Measurements from ENCODE around the gene SPHKAP.

The SPHKAP gene

GRCh38 chr2:228164718-228165117, 16.8 kb downstream of the SPHKAP start:
- no peak for ATAC-seq (ENCODE audit: insufficient read depth, low read depth)
- no peak overlapping the region for H2AFZ ChIP-seq (ENCODE audit: low read depth, low read length)
- no peaks in the 10 kb centered on the region for H3K36me3 ChIP-seq (ENCODE audit: insufficient read depth, low read length)
- H3K9me3 ChIP-seq (ENCODE audit: insufficient read depth, low read length, severe bottlenecking), result no peaks in the 10 kb centered on the region
- H3K27ac ChIP-seq (ENCODE audit: low read length), result no peak overlapping the region
- H3K4me1 ChIP-seq (ENCODE audit: insufficient read depth, low read length), result no peaks in the 10 kb centered on the region
- no peaks in the 10 kb centered on the region for H3K27me3 ChIP-seq (ENCODE audit: insufficient read depth, low read length, poor library complexity)
- H3K9ac ChIP-seq (ENCODE audit: low read depth, low read length), result no peak overlapping the region
- H3K79me2 ChIP-seq (ENCODE audit: insufficient read depth, low read length), result no peaks in the 10 kb centered on the region
- DNase-seq, result no peak
- no peaks in the 10 kb centered on the region for H4K20me1 ChIP-seq (ENCODE audit: insufficient read depth, low read length)
- no peak overlapping the region for H3K4me2 ChIP-seq (ENCODE audit: insufficient read depth, low read length)
- TF ChIP-seq EZH2 (IDR thresholded peaks at IDR 0.05; ENCODE audit: borderline replicate concordance, low read depth, low read length, severe bottlenecking) (no peak), CTCF (IDR thresholded peaks at IDR 0.05; ENCODE audit: borderline replicate concordance, extremely low read depth, low read length, poor library complexity, severe bottlenecking) (no peak)
- no peak overlapping the region for H3K4me3 ChIP-seq (ENCODE audit: low read depth in 1 of 2, low read length in 2 of 2)

- no peaks in the 10 kb centered on the region for H4K20me1 ChIP-seq (ENCODE audit: insufficient read depth, low read length)
- no peaks in the 10 kb centered on the region for H3K27me3 ChIP-seq (ENCODE audit: insufficient read depth, low read length, poor library complexity)
- H2AFZ ChIP-seq (ENCODE audit: low read depth, low read length), result no peak overlapping the region
- no peak overlapping the region for H3K27ac ChIP-seq (ENCODE audit: low read length)
- H3K36me3 ChIP-seq (ENCODE audit: insufficient read depth, low read length), result no peaks in the 10 kb centered on the region
- no peaks in the 10 kb centered on the region for H3K4me1 ChIP-seq (ENCODE audit: insufficient read depth, low read length)
- H3K4me2 ChIP-seq (ENCODE audit: insufficient read depth, low read length), result no peak overlapping the region
- H3K9me3 ChIP-seq (ENCODE audit: insufficient read depth, low read length, severe bottlenecking), result no peaks in the 10 kb centered on the region
- no peak for DNase-seq
- ATAC-seq (ENCODE audit: insufficient read depth, low read depth), result no peak
- TF ChIP-seq CTCF (IDR thresholded peaks at IDR 0.05; ENCODE audit: borderline replicate concordance, extremely low read depth, low read length, poor library complexity, severe bottlenecking), result no peak
- no peak for TF ChIP-seq EZH2 (IDR thresholded peaks at IDR 0.05; ENCODE audit: borderline replicate concordance, low read depth, low read length, severe bottlenecking)
- H3K79me2 ChIP-seq (ENCODE audit: insufficient read depth, low read length), result no peaks in the 10 kb centered on the region
- no peak overlapping the region for H3K4me3 ChIP-seq (ENCODE audit: low read depth in 1 of 2, low read length in 2 of 2)
- no peak overlapping the region for H3K9ac ChIP-seq (ENCODE audit: low read depth, low read length)
Measured at GRCh38 chr2:228157841-228158240, 23.6 kb downstream of the SPHKAP start.

DNA sequence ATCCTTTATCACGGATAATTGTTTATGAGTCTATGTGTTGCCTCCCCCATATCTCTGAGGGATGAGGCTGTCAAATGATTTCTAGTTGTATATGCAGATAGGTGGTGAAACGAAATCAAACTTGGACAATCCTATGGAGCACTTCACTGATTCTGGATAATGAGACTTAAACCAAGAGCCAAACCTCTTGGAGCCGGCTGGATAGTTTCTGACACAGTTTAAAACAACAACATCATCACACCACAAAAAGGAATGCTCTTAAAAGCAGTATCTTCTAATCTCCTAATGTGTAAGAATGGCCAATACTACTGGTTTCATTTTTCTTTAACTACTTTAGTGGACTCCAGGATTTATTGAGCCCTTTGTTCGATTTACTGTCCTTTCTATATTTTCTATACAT, 36.5 kb downstream of the SPHKAP start:
- Histone ChIP-seq H3K36me3 (ENCODE audit: insufficient read depth, low read length) (no peaks in the 10 kb centered on the region), H3K79me2 (ENCODE audit: insufficient read depth, low read length) (no peaks in the 10 kb centered on the region), H3K4me1 (ENCODE audit: insufficient read depth, low read length) (no peaks in the 10 kb centered on the region), H4K20me1 (ENCODE audit: insufficient read depth, low read length) (no peaks in the 10 kb centered on the region), H3K9ac (ENCODE audit: low read depth, low read length) (no peak overlapping the region), H3K27ac (ENCODE audit: low read length) (no peak overlapping the region), H3K4me2 (ENCODE audit: insufficient read depth, low read length) (no peak overlapping the region), H3K4me3 (ENCODE audit: low read depth in 1 of 2, low read length in 2 of 2) (no peak overlapping the region), H3K9me3 (ENCODE audit: insufficient read depth, low read length, severe bottlenecking) (no peaks in the 10 kb centered on the region), H3K27me3 (ENCODE audit: insufficient read depth, low read length, poor library complexity) (no peaks in the 10 kb centered on the region), H2AFZ (ENCODE audit: low read depth, low read length) (no peak overlapping the region)
- no peak for ATAC-seq (ENCODE audit: insufficient read depth, low read depth)
- TF ChIP-seq EZH2 (IDR thresholded peaks at IDR 0.05; ENCODE audit: borderline replicate concordance, low read depth, low read length, severe bottlenecking) (no peak), CTCF (IDR thresholded peaks at IDR 0.05; ENCODE audit: borderline replicate concordance, extremely low read depth, low read length, poor library complexity, severe bottlenecking) (no peak)
- DNase-seq, result no peak
